AG04450 (cell line): Measurements from ENCODE around the gene KPTN. TPM values are rescaled to one million over a fixed set of nuclear protein-coding genes. Genes with fewer than 3 reads are reported as not detected.

Experiments used
- CTCF ChIA-PET: fragments of 300-600, 350-600 bp; formaldehyde crosslinking; extraction: SDS; loops from one replicate; lab custom pipeline; 2022; ENCODE audit warnings: antibody characterized with exemption, inconsistent platforms; lab: Charles Lee
- POLR2A ChIA-PET: fragments of 350-600 bp; formaldehyde crosslinking; extraction: SDS; loops from one replicate; lab custom pipeline; 2021; ENCODE audit warnings: antibody characterized with exemption, inconsistent platforms; lab: Yijun Ruan, JAX
- DNase-seq: peaks from one replicate; pipeline ENCODE4 v3.0.0-alpha.2; 2011; ENCODE audit warnings: low read depth, low spot score
- H3K27ac ChIP-seq: one replicate; pipeline ENCODE4 v1.5.1; 2012; ENCODE audit warnings: low read depth, low read length, control low read depth
- H3K27me3 ChIP-seq: one replicate; pipeline ENCODE4 v1.6.0; 2012; ENCODE audit warnings: low read length; ENCODE audit not compliant: control insufficient read depth, insufficient read depth
- H3K4me3 ChIP-seq: 2 replicates; pipeline ENCODE4 v1.5.1; 2011; ENCODE audit warnings: mild to moderate bottlenecking, low read depth, low read length, control low read depth
- H3K9me3 ChIP-seq: 2 replicates; pipeline ENCODE4 v1.5.1; 2012; ENCODE audit warnings: low read length; ENCODE audit not compliant: control insufficient read depth, insufficient read depth
- CTCF ChIP-seq: IDR thresholded peaks from 2 replicates; pipeline ENCODE4 v1.5.1; 2011; ENCODE audit warnings: low read depth, low read length, control low read depth, inconsistent platforms
- polyA plus RNA-seq: library from polyadenylated mRNA; depleted of rRNA; stranded (reverse); fragments of >200 nt; gene quantifications from 2 replicates; pipeline ENCODE4 v1.2.3, GENCODE V29; 2011; rRNA removed

Gene KPTN
- polyA plus RNA-seq, 1 experiment, result 5.7 TPM

GRCh38 chr19:47429140-47429793 lies 54.8 kb downstream of the KPTN start:
- Histone ChIP-seq H3K27me3 (peaks cover 2% of the 10 kb centered on the region), H3K4me3 (no peak overlapping the region), H3K9me3 (no peaks in the 10 kb centered on the region; the same call in 1 of the 2 replicates), H3K27ac (no peak overlapping the region)
- no peak for TF ChIP-seq CTCF
- CTCF ChIA-PET, result interaction anchor here (0.7 to 2.4 kb wide), 4 partner anchors 38 to 269 kb away, joined by 3 to 10 read pairs (median 5); no protein-coding TSS in a partner anchor
- no peak for DNase-seq
- POLR2A ChIA-PET, result interaction anchor here (0.6 to 1.3 kb wide), 3 partner anchors 86 to 269 kb away, joined by 3 to 5 read pairs (median 3); no protein-coding TSS in a partner anchor

GRCh38 chr19:47428177-47428894 lies 55.7 kb downstream of the KPTN start:
- Histone ChIP-seq H3K9me3 (no peaks in the 10 kb centered on the region; the same call in 1 of the 2 replicates), H3K27ac (peak overlapping the region; percentile 11), H3K27me3 (peaks cover 10% of the 10 kb centered on the region), H3K4me3 (peak overlapping the region; percentile 50)
- ChIA-PET POLR2A (interaction anchor here (0.6 to 1.3 kb wide), 5 partner anchors 18 to 270 kb away, joined by 3 to 7 read pairs (median 3); no protein-coding TSS in a partner anchor), CTCF (interaction anchor here (0.6 to 2.4 kb wide), 22 partner anchors 9 to 320 kb away, joined by 3 to 27 read pairs (median 4); partner anchors contain the start of gene DHX34)
- peak; percentile 92 for DNase-seq
- TF ChIP-seq CTCF, result no peak

GRCh38 chr19:47427241-47428176 lies 56.5 kb downstream of the KPTN start:
- peak overlapping the region; percentile 50 for H3K4me3 ChIP-seq
- H3K9me3 ChIP-seq, result no peaks in the 10 kb centered on the region; the same call in 1 of the 2 replicates
- peak overlapping the region; percentile 31 for H3K27ac ChIP-seq
- H3K27me3 ChIP-seq, result peaks cover 16% of the 10 kb centered on the region
- ChIA-PET POLR2A (interaction anchor here (0.6 to 1.3 kb wide), 6 partner anchors 18 to 1072 kb away, joined by 3 to 7 read pairs (median 4); no protein-coding TSS in a partner anchor), CTCF (interaction anchor here (0.6 to 2.4 kb wide), 21 partner anchors 10 to 321 kb away, joined by 3 to 27 read pairs (median 5); partner anchors contain the start of gene DHX34)
- DNase-seq, result no peak
- TF ChIP-seq CTCF, result peak; percentile 91

Other genes with a start within 250 kb of the KPTN start
- gene CCDC9, start 227.7 kb downstream of the KPTN start, polyA plus RNA-seq, result 5.0 and 6.6 TPM in 2 replicates
- gene INAFM1, start 209.3 kb downstream of the KPTN start, polyA plus RNA-seq, result 2.4 and 5.0 TPM in 2 replicates
- gene C5AR1, start 174.4 kb downstream of the KPTN start, polyA plus RNA-seq, result 0.50 and 0.53 TPM in 2 replicates
- gene C5AR2, start 152.0 kb downstream of the KPTN start, polyA plus RNA-seq, result not detected in 2 replicates
- gene DHX34, start 134.9 kb downstream of the KPTN start, polyA plus RNA-seq, result 4.2 and 6.0 TPM in 2 replicates
- gene MEIS3, start 64.7 kb downstream of the KPTN start, polyA plus RNA-seq, result 21.6 and 27.2 TPM in 2 replicates
- 0.05 TPM in 1 of 2 replicates, not detected in the other for gene SLC8A2, start 12.3 kb downstream of the KPTN start, polyA plus RNA-seq
- 84.1 and 102 TPM in 2 replicates for gene NAPA, start 30.8 kb upstream of the KPTN start, polyA plus RNA-seq
- gene ZNF541, start 88.9 kb upstream of the KPTN start, polyA plus RNA-seq, result not detected in 2 replicates
- 0.65 and 0.72 TPM in 2 replicates for gene BICRA, start 124.9 kb upstream of the KPTN start, polyA plus RNA-seq
- 84.0 and 126 TPM in 2 replicates for gene EHD2, start 229.2 kb upstream of the KPTN start, polyA plus RNA-seq